PC-9 (cell line): ENCODE data around the gene TBCA. TPM values are rescaled to one million over a fixed set of nuclear protein-coding genes. Genes with fewer than 3 reads are reported as not detected.

Experiments
- BruUV-seq: library from RNA; stranded (reverse); fragments of 400-500 nt; replicated peaks from 2 replicates; lab custom pipeline; 2021; lab: Mats Ljungman, UMichigan
- CTCF ChIA-PET: fragments of 300-600 bp; sonication (Branson Sonifier 250); formaldehyde crosslinking; loops from one replicate; lab custom pipeline; 2022; ENCODE audit warnings: antibody characterized with exemption; lab: Charles Lee
- POLR2A ChIA-PET: fragments of 300-600 bp; sonication (Branson Sonifier 250); formaldehyde crosslinking; loops from one replicate; lab custom pipeline; 2022; ENCODE audit warnings: antibody characterized with exemption; ENCODE audit not compliant: unreplicated experiment; lab: Charles Lee
- DNase-seq, 2 experiments: peaks; one replicate each; pipeline versions ENCODE4 v3.0.0 to v3.0.0-alpha.2; 2015 to 2022; ENCODE audit warnings: mixed read lengths in 1 of 2
- H2AFZ ChIP-seq: fragments of 200-600 bp; sonication (generic); 2 replicates; pipeline ENCODE4 v1.8.1; 2017; ENCODE audit warnings: antibody characterized with exemption
- H3F3A ChIP-seq: fragments of 200-600 bp; sonication (generic); 2 replicates; pipeline ENCODE4 v1.8.1; 2017; ENCODE audit warnings: antibody characterized with exemption, mild to moderate bottlenecking, low read depth; ENCODE audit not compliant: insufficient read depth
- H3K27ac ChIP-seq: fragments of 200-600 bp; sonication (generic); 2 replicates; pipeline ENCODE4 v1.6.1; 2016; ENCODE audit warnings: mixed run types
- H3K27me3 ChIP-seq: fragments of 200-600 bp; sonication (generic); 2 replicates; pipeline ENCODE4 v1.6.1; 2016; ENCODE audit warnings: low read depth, mixed run types; ENCODE audit not compliant: insufficient read depth
- H3K36me3 ChIP-seq: fragments of 200-600 bp; sonication (generic); 2 replicates; pipeline ENCODE4 v1.6.1; 2016; ENCODE audit warnings: low read depth, mixed run types
- H3K4me1 ChIP-seq: fragments of 200-600 bp; sonication (generic); replicated peaks from 2 replicates; pipeline ENCODE4 v1.6.1; 2016; ENCODE audit warnings: mixed run types; ENCODE audit not compliant: insufficient read depth
- H3K4me2 ChIP-seq: fragments of 200-600 bp; sonication (generic); 2 replicates; pipeline ENCODE4 v1.6.1; 2017; ENCODE audit warnings: mixed run types
- H3K4me3 ChIP-seq: fragments of 200-600 bp; sonication (generic); 2 replicates; pipeline ENCODE4 v1.6.1; 2016; ENCODE audit warnings: mixed run types
- H3K79me2 ChIP-seq: fragments of 200-600 bp; sonication (generic); 2 replicates; pipeline ENCODE4 v1.6.1; 2017; ENCODE audit warnings: low read depth, mixed run types
- H3K9me2 ChIP-seq: fragments of 200-600 bp; sonication (generic); 2 replicates; pipeline ENCODE4 v1.8.1; 2017; ENCODE audit warnings: mild to moderate bottlenecking; ENCODE audit not compliant: insufficient read depth
- H3K9me3 ChIP-seq: fragments of 200-600 bp; sonication (generic); 2 replicates; pipeline ENCODE4 v1.8.1; 2016; ENCODE audit warnings: low read depth; ENCODE audit not compliant: insufficient read depth
- H4K20me1 ChIP-seq: fragments of 200-600 bp; sonication (generic); 2 replicates; pipeline ENCODE4 v1.8.1; 2017; ENCODE audit not compliant: insufficient read depth
- CTCF ChIP-seq: fragments of 200-600 bp; sonication (generic); conservative IDR thresholded peaks from 2 replicates; pipeline ENCODE4 v1.6.1; 2017; ENCODE audit warnings: mixed run types, antibody characterized with exemption, mild to moderate bottlenecking, moderate library complexity
- EZH2 ChIP-seq: fragments of 200-600 bp; sonication (generic); IDR thresholded peaks from 2 replicates; pipeline ENCODE4 v1.8.0; 2017; ENCODE audit warnings: antibody characterized with exemption, low read depth
- intact Hi-C: fragments of 100-400 bp; cut with micrococcal nuclease; formaldehyde crosslinking; loops from one replicate; pipeline ENCODE4 v1.10.0; 2022; ENCODE audit not compliant: unreplicated experiment
- total RNA-seq: library from RNA; stranded (reverse); gene quantifications from 2 replicates; pipeline ENCODE4 v1.2.3, GENCODE V29; 2021

Gene TBCA
- total RNA-seq, 1 experiment from 2014 or later: 205 TPM

DNA sequence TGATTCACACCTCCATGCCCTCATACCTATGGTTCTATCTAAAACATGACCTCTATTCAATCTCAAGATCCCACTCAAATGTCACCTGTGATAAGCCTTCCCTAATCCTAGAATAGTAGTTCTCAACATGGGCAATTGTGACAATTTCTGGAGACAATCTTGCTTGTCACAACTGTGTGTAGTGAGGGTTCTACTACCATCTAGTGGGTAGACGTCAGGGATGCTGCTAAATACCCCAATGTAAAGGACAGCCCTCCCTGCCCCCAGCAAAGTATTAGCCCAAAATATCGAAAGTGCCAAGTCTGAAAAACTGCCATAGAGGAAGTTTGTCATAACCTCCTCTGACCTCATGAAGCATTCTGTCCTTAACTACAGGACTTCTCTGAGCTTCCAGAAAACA, 32.0 kb downstream of the TBCA start:
- Histone ChIP-seq H3K4me1 (no peaks in the 10 kb centered on the region), H3K27me3 (no peaks in the 10 kb centered on the region), H3K36me3 (peaks cover 5% of the 10 kb centered on the region; the same call in 1 of the 2 replicates), H3K79me2 (peaks cover 86% of the 10 kb centered on the region), H3K27ac (no peak overlapping the region), H3F3A (0 out of 2 replicates have a peak, but pooled peaks cover 2% of the 10 kb centered on the region), H3K9me2 (no peaks in the 10 kb centered on the region), H3K9me3 (no peaks in the 10 kb centered on the region), H2AFZ (no peak overlapping the region), H4K20me1 (peaks cover 31% of the 10 kb centered on the region), H3K4me2 (no peak overlapping the region), H3K4me3 (no peak overlapping the region)
- ChIA-PET CTCF (no interaction called here), POLR2A (no interaction called here)
- intact Hi-C loops: no loop called here
- BruUV-seq: no TSS peak
- no peak for DNase-seq
- TF ChIP-seq CTCF: no peak
- TF ChIP-seq EZH2: no peak

- DNase-seq: no peak
- H4K20me1 ChIP-seq: peaks cover 22% of the 10 kb centered on the region
- intact Hi-C loops: no loop called here
- H3K4me2 ChIP-seq: no peak overlapping the region
- H3K4me3 ChIP-seq: no peak overlapping the region
- peaks cover 84% of the 10 kb centered on the region for H3K79me2 ChIP-seq
- H3F3A ChIP-seq: 0 out of 2 replicates have a peak, but pooled peaks cover 4% of the 10 kb centered on the region
- H3K36me3 ChIP-seq: peaks cover 5% of the 10 kb centered on the region; the same call in 1 of the 2 replicates
- H3K27me3 ChIP-seq: no peaks in the 10 kb centered on the region
- H3K27ac ChIP-seq: no peak overlapping the region
- ChIA-PET CTCF (no interaction called here), POLR2A (no interaction called here)
- H2AFZ ChIP-seq: no peak overlapping the region
- TF ChIP-seq CTCF (no peak), EZH2 (no peak)
- no peaks in the 10 kb centered on the region for H3K9me2 ChIP-seq
- H3K9me3 ChIP-seq: no peaks in the 10 kb centered on the region
- H3K4me1 ChIP-seq: no peaks in the 10 kb centered on the region
- no TSS peak for BruUV-seq
Observed at GRCh38 chr5:77743181-77743580, 33.0 kb downstream of the TBCA start.

DNA sequence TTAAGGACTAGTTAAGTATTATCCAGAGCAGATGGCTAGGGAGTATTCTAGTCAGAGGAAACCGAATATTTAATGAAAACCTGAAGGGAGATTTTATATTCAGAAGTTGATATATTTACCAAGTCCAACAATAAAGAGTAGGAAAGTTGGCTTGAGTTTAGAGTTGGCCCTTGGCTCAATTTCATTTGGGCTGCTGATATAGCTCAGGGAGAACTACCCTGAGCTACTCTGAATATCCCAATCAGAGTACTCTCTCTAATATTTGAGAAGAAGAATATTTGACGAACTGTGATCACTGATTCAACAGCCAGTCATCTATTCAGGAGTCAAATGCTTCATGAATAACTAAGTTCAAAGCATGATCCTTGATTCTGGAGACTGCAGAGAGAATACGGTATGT, 34.5 kb downstream of the TBCA start:
- Histone ChIP-seq H3K4me2 (no peak overlapping the region), H3K4me3 (no peak overlapping the region), H3K4me1 (no peaks in the 10 kb centered on the region), H3K9me3 (no peaks in the 10 kb centered on the region), H3K79me2 (peaks cover 88% of the 10 kb centered on the region), H3K36me3 (peaks cover 5% of the 10 kb centered on the region; the same call in 1 of the 2 replicates), H3F3A (0 out of 2 replicates have a peak, but pooled peaks cover 4% of the 10 kb centered on the region), H3K27me3 (no peaks in the 10 kb centered on the region), H4K20me1 (peaks cover 31% of the 10 kb centered on the region), H2AFZ (no peak overlapping the region), H3K27ac (no peak overlapping the region), H3K9me2 (no peaks in the 10 kb centered on the region)
- ChIA-PET CTCF (no interaction called here), POLR2A (no interaction called here)
- intact Hi-C loops: no loop called here
- BruUV-seq: no TSS peak
- no peak for DNase-seq
- TF ChIP-seq CTCF: no peak
- TF ChIP-seq EZH2: no peak
